GM18861 (cell line): Measurements from ENCODE around the gene NFKBIL1.
"Not testable (repeated sequence)": the region's sequence is repeated elsewhere in the genome, so short reads cannot be mapped to it uniquely, and the experiment has no call there.

ENCODE experiments used
- ATAC-seq: cut with Tn5 transposase; IDR thresholded peaks from one replicate; pipeline ENCODE4 v1.9.1; 2021; ENCODE audit not compliant: unreplicated experiment

Gene NFKBIL1, protein sequence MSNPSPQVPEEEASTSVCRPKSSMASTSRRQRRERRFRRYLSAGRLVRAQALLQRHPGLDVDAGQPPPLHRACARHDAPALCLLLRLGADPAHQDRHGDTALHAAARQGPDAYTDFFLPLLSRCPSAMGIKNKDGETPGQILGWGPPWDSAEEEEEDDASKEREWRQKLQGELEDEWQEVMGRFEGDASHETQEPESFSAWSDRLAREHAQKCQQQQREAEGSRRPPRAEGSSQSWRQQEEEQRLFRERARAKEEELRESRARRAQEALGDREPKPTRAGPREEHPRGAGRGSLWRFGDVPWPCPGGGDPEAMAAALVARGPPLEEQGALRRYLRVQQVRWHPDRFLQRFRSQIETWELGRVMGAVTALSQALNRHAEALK

DNA sequence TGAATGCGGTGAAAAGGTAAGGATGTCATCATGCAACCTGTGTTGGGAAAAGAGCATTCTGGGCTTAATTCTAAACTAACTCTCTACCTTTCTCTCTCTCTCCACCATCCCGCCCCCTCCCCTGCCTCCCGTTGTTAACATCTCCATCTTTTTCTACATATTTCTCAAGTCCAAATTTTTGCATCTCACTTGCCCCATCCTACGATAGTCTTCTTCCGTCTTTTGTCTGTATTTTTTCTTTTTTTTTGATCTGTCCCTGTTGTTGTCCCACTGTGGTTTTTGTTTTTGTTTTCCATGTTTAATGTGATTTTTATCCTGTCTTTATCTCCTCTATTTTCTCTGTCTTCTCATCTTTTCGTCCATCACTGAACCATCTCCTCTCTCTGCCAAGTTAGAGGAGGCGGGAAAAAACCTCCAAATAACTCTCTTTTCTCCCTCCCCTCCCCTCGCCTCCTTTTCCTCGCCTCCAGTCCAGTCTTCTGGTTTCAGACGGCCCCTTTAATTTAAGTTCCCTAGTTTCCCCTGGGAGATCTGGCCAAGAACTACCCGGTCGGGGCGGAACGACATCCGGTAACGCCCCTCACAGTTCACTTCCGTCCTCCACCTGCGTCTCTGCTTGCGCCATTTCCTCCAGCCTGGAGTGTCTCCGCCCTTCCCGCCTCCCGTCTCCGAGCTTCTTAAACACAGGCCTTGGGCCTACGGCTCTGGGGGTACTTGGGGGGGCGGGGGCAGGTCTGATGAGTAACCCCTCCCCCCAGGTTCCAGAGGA lies at the start of gene NFKBIL1:
TSS of gene NFKBIL1 (plus strand) at position 651 of the 769 bp plus-strand sequence. CDS start at position 738, 87 bp downstream.
- ATAC-seq = peak; percentile 49

GRCh38 chr6:31498748-31499147 lies 48.7 kb upstream of the NFKBIL1 start:
- no peak for ATAC-seq

GRCh38 chr6:31499648-31500047 lies 47.8 kb upstream of the NFKBIL1 start:
- not testable (repeated sequence) for ATAC-seq

DNA sequence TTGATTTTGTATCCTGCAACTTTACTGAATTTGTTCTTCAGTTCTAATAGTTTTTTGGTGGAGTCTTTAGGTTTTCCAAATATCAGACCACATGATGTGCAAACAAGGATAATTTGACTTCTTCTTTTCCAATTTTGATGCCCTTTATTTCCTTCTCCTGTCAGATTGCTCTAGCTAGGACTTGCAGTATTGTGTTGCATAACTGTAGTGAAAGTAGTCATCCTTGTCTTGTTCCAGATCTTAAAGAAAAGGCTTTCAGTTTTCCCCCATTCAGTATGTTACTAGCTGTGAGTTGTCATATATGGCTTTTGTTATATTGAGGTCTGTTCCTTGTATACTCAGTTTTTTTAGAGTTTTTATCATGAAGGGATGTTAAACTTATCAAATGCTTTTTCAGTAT lies 44.8 kb upstream of the NFKBIL1 start:
- no peak for ATAC-seq

DNA sequence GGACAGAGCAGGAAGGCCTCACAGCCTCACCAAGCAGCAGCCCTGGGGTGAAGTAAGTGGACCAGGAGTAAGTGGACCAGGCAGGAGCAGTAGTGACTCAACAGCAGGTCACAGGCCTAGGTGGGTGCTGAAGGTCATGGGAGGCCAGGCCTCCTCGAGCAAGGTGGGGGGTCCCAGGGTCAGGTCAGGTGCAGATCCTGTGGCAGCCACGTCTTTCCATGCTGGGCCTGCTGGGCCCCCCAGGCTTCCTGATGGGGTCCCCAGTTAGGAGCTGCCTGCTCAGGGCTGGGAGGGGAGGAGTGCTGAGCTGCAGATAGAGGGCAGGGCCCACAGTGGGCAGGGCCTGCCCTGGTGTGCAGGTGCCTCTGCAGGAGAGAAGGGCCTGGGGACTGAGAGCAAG lies 38.4 kb upstream of the NFKBIL1 start:
- ATAC-seq = not testable (repeated sequence)

DNA sequence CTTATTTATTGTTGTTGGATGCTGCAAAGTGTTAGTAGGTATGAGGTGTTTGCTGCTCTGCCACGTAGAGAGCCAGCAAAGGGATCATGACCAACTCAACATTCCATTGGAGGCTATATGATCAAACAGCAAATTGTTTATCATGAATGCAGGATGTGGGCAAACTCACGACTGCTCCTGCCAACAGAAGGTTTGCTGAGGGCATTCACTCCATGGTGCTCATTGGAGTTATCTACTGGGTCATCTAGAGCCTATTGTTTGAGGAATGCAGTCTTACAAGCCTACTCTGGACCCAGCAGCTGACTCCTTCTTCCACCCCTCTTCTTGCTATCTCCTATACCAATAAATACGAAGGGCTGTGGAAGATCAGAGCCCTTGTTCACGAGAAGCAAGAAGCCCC lies 37.4 kb upstream of the NFKBIL1 start:
- ATAC-seq = no peak

- ATAC-seq = no peak
Observed at GRCh38 chr6:31513456-31514165, 33.8 kb upstream of the NFKBIL1 start.

- no peak for ATAC-seq
Observed at GRCh38 chr6:31521835-31522234, 25.6 kb upstream of the NFKBIL1 start.

DNA sequence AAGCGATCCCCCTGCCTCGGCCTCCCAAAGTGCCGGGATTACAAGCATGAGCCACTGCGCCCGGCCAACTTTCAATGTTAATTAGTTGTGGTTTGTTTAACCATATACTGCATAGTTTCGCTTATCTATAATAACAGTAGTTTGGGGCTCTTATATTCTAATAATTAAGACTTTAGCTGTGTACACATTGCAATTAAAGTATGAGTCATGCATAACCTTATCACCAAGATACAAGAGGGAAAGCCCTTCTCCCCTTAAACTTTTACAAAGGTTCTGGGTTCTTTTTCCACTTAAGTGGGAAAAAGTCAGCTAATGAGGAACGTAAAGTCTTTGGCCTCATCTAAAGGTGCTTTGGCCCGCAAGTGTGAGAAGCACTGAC lies 21.9 kb upstream of the NFKBIL1 start:
- ATAC-seq = no peak

DNA sequence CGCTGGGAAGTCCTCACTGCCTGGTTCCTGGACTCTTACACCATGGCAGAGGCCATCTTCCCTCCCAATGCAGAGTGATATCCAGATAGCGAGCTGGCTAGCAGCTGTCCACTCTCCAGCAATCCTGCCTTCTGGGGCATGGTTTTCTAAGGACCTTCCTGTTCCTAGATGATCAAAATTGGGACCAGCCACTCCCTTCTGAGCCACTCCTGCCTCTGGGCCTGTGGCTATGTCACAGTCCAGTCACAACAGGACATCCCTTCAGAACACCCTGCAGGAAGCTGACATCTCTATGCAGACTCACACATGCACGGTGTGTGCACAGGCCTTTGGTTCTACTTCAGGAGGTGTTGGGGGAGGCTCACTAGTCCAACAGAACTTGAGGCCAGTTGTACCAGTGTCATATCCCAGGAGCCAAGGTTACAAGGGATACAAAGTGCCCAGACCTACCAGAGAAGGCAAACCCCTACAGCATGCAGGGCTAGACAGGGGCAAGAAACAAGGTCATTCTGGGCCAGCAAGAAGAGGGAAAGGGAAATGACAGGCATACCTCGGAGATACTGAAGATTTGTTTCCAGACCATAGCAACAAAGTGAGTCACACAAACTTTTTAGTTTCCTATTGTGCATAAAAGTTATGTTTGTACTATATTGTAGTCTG lies 21.3 kb upstream of the NFKBIL1 start:
- no peak for ATAC-seq

GRCh38 chr6:31528307-31528777 lies 19.1 kb upstream of the NFKBIL1 start:
- ATAC-seq = no peak

GRCh38 chr6:31528821-31529328 lies 18.5 kb upstream of the NFKBIL1 start, which contains the start of gene MCCD1:
Gene MCCD1, plus strand, starts transcription at chr6:31528962. Its CDS starts 53 bp downstream, at chr6:31529015.
- ATAC-seq = no peak

GRCh38 chr6:31529329-31530150 lies 17.9 kb upstream of the NFKBIL1 start:
- ATAC-seq = no peak

- ATAC-seq = no peak
Observed at GRCh38 chr6:31530659-31531058, 16.7 kb upstream of the NFKBIL1 start.

- no peak for ATAC-seq
Observed at GRCh38 chr6:31531162-31531561, 16.2 kb upstream of the NFKBIL1 start.

- ATAC-seq = no peak
Observed at GRCh38 chr6:31531771-31532643, 15.4 kb upstream of the NFKBIL1 start.

- no peak for ATAC-seq
Observed at GRCh38 chr6:31532644-31533454, 14.6 kb upstream of the NFKBIL1 start.

GRCh38 chr6:31533455-31533841 lies 14.0 kb upstream of the NFKBIL1 start:
- no peak for ATAC-seq
